GM18858 (cell line): ENCODE data around the gene RBBP5.

Experiments used
- ATAC-seq: cut with Tn5 transposase; IDR thresholded peaks from one replicate; pipeline ENCODE4 v1.9.1; 2021; ENCODE audit not compliant: unreplicated experiment

The RBBP5 gene

DNA sequence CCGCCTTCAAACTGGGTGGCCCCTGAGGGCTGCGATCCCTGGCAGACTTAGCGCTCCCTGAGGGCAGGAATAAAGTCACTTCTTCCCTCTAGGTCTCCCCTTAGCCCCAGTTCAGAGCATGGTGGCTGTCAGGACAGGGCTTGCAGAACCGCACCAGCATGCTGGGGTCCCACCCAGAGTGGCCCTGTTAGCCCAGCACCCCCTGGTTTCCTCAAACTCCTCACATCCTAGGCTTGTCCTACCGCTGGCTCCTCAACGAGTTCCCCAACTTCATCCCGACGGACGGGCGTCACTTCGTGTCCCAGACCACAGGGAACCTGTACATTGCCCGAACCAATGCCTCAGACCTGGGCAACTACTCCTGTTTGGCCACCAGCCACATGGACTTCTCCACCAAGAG lies 62.9 kb downstream of the RBBP5 start:
- no peak for ATAC-seq

DNA sequence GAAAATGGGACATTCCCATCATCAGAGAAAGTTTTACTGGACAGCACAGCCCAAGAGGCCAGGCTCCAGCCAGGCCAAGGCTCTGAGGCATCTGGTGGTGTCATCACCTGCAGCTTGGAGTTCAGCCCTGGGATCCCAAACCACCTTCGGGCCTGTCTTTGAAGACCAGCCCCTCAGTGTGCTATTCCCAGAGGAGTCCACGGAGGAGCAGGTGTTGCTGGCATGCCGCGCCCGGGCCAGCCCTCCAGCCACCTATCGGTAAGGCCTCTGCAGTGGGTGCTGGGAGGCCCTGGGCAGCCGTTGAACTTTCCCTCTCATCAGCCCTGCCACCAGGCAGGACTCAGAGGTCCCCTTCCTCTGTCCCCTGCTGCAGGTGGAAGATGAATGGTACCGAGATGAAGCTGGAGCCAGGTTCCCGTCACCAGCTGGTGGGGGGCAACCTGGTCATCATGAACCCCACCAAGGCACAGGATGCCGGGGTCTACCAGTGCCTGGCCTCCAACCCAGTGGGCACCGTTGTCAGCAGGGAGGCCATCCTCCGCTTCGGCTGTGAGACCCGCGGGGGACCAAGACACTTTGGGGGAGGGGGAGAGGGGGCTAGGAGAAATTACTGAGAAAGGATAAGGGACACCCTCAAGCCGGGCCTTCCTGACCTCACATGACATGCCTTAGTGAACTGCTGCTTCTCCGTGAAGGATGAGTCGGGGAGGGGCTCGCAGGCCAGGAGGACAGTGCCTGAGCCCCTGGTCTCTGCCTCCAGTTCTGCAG lies 63.8 kb downstream of the RBBP5 start:
- ATAC-seq: no peak

DNA sequence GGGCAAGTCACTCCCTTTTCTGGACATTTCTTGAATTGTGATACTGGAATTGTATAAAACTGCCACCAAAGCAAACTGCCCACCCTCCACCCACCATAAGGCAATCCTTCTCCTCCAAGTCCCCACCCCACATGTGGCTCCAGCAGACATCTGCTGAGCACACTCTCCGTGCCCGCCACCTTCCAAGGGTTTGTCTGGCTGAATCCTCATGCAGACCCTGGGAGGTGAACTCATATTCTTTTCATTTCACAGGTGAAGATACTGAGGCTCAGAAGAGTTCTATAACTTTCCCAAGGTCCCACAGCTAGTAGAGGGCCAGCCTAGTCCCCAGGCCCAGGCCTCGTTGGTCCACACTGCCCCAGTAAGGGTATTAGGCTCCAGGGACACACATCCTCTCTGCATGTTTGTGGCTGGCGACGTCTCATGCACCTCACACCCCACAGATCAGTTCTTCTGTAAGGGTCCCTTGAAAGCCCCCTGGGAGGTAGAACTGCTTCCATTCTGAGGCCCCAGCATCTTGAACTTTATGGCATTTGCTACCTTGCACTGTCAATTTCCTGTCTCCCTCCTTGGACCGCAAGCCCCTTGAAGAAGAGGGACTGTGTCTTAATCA lies 64.7 kb downstream of the RBBP5 start:
- no peak for ATAC-seq

DNA sequence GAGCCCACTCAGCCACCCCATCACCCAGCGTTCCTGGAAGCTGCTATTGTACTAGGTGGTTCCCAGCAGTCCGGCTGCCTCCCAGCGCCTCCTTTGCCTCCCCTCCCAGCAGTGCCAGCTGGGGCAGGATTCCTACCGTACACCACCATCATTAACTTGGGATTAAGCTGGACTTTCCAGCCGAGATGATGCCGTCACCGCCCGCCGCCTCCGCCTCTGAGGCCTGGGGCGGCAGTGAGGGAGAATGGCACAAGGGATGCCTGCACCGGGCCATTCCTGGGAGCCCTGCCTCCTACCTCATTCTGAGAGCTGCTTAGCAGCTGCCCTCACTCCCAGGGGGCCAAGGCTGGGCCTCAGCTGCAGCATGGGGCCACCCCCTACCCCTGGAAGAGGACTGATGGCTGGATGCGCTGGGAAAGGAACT lies 65.6 kb downstream of the RBBP5 start:
- no peak for ATAC-seq

DNA sequence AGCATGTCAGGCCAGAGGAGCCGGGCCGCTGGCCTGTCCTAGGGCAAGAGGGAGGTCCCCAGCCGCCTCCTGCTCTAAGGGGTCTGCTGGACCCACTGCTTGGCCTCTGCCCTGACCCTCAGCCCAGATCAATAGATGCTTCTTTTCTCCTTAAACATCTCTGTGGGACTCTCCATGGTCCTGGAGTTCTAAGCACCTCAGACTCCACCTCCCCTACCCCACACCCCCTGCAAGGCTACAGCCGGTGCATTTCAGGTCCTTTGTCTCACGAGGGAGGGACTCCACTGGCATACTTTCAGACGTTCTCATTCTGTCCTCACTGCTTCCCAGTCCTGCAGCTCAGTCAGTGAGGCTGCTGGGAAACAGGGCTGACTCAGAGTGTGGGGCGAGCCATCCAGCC lies 67.8 kb downstream of the RBBP5 start:
- ATAC-seq: no peak

DNA sequence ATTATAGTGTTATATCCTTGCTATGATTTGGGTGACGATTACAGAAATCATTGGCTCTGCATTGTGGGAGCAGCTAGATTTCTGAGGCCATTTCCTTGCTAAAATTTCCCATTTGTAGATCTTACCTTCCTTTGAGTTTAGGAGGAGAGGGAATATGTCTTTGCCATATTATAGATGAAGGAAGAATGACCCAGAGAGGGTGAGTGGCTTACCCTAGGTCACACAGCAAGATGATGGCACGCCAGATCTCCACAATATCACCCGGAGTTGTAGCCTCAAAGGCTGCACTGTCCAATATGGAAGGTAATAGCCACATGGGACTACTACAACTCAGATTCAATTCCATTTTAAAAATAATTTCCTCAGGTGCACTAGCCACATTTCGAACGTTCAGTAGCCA lies 68.5 kb downstream of the RBBP5 start:
- no peak for ATAC-seq

DNA sequence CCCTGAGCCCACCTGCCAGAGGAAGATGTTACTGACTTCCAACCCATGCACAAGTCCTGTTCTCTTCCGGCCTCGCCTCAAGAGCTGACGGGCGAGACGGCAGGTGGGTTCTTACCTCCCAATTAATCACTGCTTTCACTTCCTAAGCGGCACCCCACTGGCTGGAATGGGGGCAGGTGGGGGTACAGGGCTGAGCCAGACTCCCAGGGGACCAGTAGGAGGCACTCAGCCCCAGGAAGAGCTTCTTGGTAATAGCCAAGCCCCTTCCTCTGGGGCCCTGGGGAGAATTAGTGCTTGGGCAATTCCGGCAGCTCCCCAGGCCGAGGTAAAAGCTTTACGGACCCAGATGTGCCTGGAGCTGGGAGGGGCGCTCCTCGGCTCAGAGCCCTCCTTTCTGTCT lies 69.1 kb downstream of the RBBP5 start:
- ATAC-seq: no peak

DNA sequence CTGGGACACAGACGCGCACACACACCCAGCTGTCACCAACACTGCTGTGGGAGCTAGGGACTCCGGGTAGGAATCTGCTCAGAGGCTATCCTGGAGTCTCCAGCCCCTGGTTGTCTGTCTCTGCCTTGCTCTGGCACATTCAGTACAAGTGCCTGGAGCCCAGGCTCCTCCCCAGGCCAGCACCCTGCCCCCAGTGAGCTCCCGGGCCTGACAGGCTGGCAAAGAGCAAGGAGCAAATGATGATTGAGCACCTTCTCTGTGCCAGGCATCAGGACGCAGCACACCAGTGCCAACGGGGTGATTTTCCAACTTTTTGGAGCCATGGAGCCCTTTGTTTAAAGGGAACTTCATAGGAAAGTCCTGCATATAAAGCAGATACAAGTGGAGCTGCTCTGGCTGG lies 72.3 kb downstream of the RBBP5 start:
- ATAC-seq: no peak

DNA sequence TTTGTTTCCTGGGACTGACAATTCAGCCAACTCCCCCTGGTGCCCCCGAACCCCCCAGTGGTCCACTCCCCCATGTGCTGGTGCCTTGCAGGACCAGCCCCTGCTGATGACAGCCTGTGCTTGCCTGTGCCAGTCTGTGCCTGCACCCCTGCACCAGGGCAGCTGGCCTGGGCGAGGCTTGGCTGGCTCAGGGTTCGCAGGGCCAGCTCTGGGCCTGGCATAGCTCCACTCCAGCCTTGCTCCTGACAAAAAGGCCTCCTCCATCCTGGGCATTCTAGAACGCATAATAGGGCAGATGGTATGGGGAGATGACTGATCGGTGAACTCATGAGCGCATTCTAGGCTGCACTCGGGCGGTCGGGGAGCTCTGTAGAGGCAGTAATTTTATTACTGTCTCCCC lies 73.4 kb downstream of the RBBP5 start:
- ATAC-seq: no peak

DNA sequence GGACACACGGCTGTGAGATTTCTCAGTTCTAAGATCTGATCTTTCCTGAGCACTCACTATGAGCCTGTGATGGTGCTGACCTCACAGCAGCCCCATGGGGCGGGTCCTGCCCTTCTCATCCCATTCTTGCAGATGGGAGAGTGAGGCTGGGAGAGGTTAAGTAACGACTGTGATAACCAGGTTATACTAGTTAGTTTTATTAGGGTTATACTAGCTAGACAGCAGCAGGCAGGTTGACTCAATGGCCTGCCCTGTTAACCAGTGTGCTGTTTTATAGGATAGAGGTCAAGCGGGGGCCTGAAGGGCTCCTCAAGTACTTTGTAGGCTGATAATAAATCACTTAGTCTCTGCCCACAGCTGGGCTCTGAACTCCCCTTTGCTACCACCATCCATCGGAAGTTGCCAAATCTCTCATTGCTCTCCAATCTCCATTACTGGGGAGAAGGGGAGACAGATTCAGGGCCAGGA lies 74.0 kb downstream of the RBBP5 start:
- no peak for ATAC-seq

DNA sequence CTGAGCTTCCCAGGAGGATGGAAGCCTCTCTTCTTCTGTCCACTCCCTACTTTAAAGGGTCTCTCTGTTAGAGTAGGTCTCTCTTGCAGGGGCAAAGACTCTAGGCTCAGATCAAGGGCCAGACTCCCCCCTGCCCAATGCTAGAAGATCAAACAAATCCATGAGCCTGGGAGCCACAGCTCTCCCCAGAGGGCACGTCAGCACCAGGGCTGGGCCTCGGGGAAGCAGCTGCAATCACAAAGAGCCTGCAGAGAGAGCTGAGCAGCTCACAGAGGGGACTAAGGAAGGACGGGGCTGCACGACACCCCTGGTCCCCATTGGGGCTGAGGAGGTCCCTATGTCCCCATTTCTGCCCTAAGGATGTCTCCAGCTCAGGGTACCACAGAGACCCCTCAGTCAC lies 74.9 kb downstream of the RBBP5 start:
- ATAC-seq: no peak

DNA sequence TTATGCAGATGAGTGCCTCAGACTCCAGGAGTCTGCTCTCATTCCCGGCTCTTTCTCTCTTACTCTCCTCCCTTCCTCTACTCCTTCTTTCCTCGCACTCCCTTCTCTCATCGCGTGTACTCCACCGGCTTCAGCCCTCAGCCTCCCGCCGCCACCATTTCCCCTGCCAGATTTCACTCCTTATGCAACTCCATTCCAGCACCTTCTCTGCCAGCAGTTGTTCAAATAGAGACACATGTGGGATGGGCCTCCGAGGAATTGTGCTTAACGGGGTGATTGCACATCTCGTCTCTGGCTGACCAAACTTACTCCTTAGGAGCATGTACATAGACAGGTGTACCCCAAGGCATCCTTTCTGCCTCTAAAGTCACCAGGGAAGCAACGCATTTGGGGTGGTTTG lies 76.6 kb downstream of the RBBP5 start:
- no peak for ATAC-seq

DNA sequence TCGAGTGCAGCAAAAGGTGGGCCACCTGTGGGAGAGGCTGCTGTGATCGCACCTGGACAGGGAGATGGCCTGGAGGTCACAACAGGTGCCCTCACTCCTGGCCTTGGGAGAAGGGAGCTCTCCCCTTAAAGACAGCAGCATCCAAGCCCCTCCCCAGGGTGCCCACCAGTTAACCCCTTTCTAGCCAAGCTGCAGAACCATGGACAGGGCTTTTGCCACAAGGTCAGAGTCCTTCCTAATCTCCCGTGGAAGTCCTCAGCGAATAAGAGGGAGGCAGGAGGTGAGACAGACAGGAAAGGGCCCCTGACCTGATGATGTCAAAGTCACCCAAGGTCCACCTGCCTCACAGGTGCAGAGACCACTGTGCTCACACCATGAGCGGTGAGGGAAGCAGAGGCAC lies 77.0 kb downstream of the RBBP5 start:
- no peak for ATAC-seq

DNA sequence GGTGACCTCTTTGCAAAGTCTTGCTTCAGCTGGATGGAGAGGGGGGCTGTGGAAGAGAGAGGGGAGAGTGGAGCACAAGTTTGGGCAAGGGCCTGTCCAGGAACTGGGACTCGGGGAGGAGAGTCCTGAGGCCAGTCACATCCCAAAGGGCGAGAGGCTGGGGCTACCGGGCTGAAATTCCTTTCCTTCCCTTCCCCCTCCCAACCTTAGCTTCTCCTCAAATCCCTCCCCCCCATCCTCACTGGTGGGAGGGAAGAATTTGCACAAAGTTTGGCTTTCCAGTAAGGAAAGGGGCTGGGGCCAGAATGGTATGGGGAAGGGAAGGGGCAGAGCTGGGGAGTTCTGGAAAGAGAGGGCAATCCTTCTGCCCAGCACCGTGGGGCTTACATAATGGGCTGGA lies 77.9 kb downstream of the RBBP5 start:
- ATAC-seq: no peak

DNA sequence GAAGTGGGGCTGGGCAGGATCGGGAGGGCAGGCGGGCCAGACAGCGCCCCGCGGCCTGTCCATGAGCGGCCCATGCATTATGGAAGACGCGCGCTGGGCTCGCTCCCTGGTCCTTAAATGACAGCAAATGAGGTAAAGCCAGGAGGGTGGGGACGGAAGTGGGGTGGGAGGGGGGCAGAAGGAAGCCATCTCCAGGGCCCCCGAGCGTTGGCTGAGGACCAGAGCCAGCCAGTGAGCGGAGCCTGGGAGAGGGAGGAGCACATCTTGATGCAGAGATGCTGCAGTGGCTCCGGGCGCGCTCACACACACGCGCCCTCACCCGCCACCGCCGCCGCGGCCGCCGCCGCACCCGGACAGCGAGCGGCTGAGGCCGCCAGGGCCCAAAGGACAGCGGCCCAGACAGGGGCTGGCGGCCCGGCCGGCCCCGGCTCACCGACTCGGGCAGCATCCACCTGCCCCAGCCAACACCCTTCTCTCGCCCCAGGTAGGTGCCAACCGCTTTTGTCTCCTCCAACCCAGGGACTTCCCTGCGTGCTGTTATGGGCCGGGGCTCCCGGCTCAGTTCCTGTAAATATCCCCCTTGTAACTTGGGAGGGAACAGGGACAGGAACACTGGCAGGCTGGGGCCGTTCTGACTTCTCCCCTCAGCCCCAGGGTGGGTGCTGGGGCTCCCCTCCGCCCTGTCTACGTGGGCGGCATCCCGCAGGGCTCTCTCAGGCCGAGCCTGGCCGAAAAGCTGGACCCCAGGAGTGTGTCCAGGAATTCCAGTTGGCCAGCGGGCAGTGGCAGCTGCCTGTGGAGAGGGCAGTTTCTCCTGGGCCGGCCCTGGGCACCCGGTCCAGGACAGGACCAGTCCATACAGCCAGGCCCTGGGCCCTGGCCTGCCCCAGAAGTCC lies 78.6 kb downstream of the RBBP5 start, which contains the start of gene CNTN2:
CNTN2 (plus strand) TSS at position 302 of the 896 bp plus-strand sequence. CDS start 9,974 bp downstream, outside the sequence.
- no peak for ATAC-seq

DNA sequence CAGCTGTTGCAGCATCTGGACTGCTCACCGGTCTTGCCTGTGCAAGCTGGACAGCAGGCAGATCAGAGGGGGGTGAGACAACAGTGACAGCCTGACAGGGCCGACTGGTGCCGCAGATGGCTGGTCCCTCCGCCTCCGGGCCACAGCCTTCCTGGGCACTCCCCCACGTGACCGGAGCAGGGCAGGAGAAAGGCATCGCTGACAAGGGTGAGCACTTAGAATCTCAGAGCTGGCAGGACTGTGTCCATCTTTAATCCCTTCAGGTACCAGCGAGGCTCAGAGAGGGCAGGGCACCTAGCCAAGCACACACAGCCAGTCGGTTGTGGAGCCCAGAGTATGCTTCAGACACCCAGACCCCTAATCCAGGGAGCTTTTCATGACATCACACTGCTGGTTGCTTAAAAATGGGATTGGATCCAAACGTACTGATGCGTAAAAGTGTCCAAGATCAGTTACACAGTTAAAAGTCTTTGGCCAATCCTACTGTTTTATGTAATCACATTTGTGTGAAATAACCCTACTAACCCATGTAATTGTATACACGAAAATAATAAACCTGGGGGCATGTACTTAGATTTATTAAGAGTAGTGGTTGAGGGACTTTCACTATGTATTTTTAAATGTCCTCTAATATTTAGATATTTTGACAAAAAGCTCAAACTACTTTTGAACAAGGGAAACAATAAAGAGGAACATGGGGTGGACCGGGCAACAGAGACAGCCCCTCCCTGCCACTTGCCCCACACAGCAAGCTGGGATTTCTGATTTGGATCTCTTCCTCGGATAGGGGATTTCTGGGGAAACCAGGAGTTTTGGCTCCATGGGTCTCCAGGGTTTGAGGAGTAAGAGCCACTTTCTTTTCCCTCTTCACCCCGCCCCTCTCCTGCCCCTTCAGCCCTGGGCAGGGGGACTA lies 79.5 kb downstream of the RBBP5 start:
- no peak for ATAC-seq

DNA sequence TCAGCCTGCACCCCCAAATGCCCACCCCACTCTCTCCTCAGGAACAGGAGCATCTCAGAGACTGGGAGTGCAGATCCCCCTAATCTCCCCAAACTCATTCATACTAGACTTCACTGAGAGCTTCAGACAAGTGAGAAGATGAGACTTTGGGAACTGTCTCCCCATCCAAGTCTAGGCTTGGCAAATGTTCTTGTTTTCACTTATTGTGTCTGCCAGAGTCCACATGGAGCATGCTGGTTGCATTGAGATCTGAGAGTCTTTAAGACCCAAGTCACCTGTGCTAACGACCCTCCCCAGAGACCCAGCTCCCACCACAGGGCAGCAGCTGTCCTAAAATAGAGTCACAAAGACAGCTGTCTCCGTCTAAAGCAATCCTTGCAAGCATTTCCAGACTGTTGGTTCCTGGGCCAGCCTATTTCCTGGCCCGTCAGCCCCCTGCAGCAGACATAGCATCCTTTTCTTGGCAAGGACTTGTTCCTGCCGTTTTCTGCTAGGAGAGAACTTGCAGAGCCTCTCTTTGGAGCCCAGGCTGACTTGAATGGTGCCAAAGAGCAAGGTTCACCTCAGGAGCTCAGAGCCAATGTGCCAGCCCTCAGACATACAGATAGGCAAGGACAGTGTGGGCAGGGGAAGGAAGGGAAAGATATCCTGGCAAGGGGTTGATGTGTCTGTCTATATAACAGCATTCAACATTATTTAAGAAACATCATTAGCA lies 80.6 kb downstream of the RBBP5 start:
- ATAC-seq: no peak

DNA sequence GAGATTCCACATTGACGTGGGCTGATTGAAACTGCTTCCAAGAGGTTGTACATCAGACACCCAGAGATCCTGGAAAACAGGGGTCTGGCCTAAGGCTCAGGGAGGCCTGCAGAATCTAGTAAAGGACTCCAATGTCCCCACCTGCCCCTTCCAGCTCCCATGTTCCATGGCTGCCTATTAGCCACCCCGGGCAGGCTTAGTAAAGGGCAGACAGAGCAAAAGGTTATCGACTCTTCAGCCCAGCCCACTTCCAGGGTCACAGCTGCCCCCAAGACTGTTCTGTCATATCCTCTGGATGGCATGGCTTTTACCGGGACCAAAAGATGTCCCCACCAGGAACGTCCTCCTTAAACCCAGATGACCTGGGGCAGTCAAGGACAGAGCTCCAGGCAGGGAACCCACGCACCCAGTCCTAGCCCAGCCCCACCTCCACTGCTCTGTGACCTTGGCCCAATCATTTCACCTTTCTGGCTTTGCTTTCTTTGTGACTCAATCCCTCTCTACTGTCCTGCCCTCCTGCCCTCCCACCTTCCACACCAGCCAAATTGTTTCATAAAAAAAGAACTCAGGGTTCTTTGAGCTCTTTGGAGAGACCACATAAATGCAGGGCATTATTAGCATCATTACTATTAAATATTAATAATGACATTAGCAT lies 83.5 kb downstream of the RBBP5 start:
- ATAC-seq: no peak

DNA sequence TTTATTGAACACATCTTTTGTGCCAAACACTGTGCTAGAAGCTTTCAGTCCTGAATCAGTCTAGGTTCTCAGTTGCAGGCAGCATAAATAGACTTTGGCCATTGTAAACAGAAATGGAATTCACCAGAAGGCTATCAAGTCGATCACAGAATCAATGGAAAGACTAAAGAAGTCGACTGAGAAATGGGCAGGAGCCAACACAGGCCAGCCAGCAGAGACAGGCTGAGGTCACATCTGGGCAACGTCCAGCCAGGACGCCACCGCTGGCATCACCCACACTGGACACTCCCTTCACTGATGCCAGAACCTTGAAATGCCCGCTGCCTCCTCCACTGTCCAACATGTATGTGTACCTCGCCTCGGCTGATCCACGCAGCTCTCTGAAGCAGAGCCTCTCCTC lies 84.2 kb downstream of the RBBP5 start:
- ATAC-seq: no peak
